GM18907 (cell line): ENCODE results near the gene GALNT16.

Experiments used
- ATAC-seq: cut with Tn5 transposase; IDR thresholded peaks from one replicate; pipeline ENCODE4 v1.9.1; 2021; ENCODE audit warnings: mild to moderate bottlenecking, moderate library complexity; ENCODE audit not compliant: unreplicated experiment

Gene GALNT16

DNA sequence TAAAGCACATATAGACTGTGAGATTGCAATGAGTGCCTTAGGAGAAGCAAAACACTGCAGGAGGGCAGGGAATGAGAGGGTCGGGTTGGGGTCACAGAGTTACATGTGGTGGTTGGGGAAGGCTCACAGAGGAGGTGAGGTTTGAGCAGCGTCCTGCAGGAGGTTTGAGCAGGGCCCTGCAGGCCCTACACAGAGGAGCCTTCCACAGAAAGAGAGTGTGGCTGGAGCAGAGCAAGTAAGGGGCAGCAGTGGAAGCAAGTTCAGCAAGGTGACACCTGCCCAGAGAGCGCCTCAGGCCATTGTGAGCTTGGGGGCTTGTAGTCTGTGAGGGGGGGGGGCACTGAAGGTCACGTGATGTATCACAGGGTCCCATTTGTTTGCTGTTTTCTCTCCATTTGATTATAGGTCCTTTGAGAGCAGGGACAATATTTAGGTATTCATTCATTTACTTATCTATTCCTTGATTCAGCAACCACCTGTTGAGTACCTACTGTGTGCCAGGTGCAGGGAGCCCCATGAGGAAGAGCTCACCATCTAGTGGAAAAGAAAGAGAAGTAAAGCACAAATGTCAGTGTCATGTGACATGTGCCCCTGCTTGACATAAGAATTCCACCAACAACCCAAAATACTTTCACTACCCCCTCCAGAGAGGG is 56.6 kb downstream of the GALNT16 start:
- no peak for ATAC-seq

DNA sequence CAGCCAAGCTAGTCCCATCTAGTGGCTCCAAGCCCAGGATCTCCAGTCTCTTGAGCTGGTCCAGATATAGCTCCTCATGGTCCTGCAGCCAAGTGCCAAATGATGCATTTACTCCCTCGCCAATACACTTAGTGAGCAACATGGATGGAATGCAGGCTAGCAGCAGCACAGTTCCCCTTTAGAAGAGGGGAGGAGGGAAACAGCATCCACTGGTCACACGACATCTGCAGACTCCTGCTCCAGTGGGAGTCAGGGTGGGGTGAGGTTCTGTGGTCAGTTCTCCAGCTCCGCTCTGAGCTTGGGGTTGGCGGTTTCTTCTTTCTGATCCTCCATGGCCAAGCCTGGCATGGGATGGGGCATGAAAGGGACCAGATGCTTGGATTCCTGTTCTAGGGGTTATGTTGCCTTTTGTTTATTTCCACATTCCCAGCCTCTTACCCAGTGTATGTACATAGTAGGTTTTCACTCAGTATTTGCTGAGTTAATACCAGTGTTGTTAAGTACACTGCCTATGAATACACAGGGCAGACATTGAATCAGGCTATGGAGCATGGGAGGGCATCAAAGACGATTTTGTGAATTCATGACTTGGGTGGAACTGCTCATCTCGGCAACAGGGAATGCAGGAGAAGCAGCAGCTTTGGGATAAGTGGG is 57.3 kb downstream of the GALNT16 start:
- ATAC-seq = no peak

DNA sequence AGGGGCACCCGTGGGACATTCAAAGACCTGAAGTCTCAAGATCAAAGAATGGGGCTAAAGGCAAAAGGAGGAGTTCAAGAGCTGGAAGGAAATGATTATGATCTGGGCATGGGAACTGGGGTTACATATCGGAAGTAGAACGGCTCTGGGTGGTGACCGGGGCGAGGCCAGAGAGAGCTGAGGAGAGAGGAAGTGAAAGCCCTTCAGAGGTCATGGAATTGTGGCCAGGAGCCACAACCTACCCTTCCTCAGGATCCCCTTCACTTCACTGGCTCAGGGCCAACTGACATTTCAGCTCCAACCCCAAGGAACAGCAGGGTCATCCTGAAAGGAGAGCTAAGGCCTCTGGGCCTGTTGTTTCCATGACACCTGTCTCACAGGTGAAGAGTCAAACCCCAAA is 57.8 kb downstream of the GALNT16 start:
- no peak for ATAC-seq

DNA sequence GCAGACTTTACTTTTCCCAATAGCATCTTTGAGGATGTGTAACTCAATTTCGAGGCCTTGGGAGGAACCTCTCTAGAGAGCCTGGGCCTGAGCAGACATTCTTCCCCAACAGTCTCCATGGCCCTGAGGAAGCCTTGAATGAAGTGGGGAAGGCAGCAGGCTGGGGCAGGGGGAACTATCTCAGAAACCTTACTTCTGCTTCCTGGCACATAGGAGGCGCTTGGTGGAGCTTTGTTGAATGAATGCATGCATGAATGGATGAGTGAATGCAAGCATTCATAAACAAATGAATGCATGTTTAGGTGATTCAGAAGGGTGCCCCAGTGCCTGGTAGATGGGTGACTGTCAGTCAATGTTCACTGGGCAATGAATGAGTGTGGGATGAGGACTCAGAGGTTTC is 58.3 kb downstream of the GALNT16 start:
- ATAC-seq = no peak

DNA sequence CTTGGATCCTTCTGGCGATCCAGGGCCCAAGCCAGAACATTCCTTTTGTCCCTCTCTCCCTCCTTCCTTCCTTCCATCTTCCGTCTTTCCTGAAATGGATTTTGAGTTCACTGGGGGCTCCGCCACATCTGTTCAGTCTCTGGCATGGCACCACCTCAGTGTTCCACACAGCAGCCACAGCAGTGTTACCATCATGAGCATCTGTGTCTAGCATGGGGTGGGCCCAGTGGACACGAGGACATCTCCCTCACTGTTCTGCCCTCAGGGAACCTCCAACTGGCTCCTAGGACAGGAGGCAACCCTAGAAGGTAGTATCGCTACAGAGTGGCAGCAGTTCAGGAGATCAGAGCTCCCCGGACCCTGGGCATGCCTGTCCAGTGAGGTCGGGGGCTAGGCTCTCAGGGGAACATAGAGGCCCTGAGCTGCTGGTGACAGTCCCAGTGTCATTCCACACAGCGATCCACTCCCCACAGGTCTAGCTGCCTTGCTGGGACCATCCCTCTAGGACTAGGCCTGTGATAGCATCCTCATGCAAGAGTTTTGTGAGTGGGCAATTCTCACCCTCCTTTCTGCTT is 59.0 kb downstream of the GALNT16 start:
- ATAC-seq = no peak

DNA sequence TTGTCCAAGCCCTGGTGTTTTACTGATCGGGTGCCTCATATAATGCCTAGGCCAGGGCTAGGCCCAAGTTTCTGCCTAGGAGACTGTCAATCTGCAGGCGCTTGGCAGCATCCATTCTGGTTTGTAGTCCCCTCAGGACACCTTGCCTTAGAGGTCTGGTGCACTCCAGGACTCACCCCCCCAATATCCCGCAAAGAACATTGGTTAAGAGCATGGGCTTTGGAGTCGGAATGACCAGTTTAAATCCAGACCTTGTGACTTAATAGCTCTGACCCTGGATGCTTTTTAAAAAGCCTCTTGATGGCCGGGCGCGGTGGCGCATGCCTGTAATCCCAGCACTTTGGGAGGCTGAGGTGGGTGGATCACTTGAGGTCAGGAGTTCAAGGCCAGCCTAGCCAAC is 60.0 kb downstream of the GALNT16 start:
- no peak for ATAC-seq

DNA sequence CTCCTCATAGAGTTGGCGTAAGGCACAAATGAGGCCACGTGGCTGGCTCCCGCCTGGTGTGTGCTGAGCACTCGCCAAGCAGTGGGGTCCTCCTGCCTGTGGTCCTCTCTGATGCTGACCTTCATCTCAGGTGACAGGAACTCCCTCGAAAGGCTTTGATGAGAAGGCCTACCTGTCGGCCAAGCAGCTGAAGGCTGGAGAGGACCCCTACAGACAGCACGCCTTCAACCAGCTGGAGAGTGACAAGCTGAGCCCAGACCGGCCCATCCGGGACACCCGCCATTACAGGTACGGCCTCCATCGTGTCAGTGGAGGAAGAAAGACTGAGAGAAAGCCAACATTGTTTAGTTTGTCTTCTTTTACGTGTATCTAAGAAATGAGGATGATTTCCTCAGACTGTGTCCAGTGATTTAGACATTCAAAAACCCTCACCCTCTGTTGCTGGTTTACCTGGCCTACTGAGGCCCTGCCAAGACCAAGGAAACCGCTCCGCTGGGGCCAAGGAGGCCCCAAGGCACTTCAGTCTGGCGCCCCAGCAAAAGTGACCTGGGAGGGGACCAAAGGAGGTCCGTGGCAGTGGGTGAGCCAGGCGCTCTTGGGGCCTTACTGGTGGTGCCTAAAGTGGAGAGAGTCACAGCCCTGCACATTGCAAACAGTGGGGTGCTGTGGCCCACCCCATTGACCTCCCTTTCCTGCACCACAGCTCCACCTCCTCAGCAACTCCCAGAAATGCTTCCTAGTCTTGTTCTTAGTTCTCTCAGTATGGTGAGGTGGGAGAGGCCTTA is 60.8 kb downstream of the GALNT16 start:
- no peak for ATAC-seq

DNA sequence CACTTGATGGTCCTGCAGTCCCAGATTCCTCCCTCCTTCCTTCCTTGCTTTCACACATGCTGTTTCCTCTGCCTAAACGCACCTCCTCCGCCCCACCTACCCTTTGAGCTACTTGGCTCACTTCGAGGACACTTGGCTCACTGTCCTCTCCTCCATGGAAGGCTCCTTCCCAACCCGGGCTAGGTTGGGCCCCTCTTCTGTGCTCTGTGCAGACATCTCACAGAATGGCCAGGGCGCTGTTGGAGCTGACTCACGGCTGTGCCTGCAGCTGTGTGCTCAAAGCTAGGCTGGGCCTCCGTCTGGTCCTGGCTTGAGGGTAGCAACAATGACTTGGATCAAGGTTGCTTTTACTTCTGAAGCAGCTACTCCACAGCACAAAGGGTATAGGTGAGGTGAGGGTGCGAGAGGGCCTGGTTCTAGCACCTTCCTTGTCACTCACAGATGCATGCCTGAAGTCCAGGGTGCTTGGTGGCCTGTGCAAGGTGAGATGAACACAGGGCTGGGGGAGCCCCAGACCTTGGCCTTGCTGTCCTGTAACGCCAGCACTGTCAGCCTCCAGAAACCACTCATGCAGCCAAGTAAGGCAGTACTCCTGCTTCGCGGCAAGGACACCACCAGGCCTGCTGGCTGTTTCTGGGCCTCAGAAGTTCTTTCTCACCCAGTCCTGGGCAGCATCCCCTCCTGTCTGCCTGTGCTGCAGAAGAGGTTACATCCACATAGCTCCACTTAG is 61.8 kb downstream of the GALNT16 start:
- no peak for ATAC-seq

DNA sequence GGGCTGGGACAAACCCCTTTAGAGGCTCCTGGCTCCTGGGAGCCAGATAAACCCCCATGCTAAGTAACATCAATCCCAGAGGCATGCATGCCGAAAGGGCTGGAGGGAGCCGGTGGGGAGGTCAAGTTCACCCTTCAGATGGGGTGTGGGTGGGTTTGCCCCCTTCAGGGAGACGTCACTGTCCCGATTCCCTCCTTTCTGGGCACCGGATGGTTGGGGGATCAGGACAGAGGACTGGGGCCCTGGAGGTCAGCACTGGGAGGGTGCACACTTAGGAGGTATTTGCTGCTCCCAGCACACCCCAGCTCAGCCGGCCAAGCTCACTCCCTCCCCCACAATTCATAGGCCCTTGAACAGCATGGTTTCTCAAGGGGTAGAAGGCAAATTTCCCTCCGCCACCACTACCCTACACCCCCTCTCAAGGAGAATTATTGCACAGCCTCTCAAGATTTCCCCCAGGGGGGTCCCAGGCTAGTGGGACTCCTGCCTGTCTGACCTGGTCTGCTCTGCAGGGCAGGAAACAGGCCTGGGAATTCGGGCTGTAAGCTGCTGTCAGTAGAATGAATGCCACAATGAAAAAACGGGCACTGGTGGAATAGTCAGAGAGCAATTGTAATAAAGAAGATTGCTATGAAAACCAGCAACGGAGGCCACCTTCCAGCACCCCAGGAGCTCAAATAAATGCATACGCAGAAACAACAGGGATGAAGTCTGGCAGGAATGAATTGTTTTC is 63.5 kb downstream of the GALNT16 start:
- no peak for ATAC-seq

DNA sequence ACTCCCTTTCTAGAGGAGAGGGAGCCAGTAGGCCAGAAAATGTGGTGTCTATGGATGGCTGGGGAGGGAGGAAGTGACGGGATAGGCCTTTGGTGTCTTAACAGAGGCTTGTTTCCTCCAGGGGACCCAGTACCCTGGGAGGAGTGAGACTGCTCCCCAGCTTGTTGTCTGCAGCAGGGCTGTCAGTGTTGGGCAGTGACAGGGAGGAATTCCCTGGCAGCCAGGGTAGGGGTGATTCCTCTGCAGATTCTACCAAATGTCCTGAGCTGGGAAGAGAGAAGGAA is 64.0 kb downstream of the GALNT16 start:
- no peak for ATAC-seq

DNA sequence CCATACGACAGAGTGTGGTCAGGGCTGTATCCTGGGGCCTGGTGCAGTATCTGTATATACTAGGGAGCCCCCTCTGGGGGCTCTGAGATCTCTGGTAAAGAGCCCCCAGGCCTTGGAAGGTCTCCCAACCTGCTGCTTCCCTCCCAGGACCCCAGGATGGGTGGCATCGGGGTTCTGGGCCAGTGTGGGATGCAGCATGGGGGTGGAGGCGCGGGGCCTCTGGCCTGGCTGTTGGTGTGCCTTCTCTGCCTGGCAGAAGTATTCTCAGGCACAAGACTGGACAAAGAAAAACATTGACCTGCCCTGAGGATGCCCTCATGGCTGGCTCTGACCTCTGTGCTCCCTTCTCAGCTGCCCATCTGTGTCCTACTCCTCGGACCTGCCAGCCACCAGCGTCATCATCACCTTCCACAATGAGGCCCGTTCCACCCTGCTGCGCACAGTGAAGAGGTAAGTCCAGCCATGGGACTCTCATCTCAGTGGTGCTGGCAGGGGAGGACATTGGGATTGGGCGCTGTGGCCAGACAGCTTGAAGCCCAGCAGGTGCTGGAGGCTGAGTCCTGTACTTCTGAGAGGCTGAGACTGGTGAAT is 64.5 kb downstream of the GALNT16 start:
- ATAC-seq = no peak

DNA sequence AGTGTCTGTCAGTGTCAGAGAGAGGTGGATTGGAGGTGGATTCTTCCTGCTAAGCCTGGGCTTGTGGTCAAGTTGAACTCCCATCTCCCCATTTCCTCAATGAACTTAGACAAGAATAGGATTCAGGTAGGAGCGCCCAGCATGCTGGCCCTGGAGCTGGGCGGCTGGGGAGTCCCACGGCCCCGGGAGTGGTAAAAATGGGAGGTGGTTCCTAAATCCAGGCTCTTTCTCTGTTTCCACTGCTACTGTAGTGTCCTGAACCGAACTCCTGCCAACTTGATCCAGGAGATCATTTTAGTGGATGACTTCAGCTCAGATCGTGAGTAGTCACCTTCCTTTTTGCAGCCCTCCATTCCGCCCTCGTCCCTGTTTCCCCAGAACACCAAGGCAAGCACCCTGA is 65.1 kb downstream of the GALNT16 start:
- no peak for ATAC-seq

DNA sequence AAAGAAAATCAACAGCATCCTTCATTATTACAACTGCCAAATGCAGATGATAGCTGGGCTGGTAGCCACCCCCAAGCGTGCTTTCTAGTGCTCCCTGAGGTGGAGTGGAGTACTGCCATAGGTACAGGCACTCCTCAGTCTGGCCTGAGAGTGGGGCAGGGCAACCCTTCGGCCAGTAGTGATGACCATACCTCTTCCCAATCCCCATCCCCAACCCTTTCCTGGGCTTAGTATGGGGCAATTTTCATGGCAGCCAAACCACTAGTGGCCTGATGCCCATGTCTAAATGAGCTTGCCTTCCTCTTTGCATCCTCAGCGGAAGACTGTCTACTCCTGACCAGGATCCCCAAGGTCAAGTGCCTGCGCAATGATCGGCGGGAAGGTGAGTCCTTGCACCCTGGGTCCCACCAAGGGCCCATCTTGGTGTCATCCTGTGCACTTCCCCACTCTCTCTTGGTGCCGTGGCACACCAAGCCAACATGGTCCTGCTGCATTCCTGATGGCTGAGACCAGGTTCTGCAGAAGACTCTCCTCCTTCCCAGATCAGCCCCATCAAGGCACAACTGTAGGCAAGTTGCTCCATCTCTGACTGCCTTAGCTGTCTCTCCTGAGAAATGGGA is 65.8 kb downstream of the GALNT16 start:
- no peak for ATAC-seq

DNA sequence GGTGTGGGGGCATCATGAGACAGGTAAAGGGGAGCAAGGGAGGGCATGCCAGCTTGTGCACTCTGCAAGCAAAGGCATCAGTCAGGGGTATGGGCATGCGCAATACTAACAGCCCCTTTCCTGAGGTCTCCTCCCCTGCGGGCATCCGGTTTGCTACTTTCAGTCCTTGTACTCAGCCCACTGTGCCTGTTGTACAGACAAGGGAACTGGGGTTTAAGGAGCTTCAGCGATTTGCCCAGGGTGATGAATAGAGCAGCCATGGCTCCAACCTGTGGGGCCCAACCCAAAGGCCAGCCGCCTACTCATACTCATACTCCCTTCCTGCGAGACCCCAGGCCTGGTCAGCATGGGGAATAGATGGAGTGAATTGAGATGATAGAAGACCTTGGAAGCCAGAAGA is 66.7 kb downstream of the GALNT16 start:
- no peak for ATAC-seq

DNA sequence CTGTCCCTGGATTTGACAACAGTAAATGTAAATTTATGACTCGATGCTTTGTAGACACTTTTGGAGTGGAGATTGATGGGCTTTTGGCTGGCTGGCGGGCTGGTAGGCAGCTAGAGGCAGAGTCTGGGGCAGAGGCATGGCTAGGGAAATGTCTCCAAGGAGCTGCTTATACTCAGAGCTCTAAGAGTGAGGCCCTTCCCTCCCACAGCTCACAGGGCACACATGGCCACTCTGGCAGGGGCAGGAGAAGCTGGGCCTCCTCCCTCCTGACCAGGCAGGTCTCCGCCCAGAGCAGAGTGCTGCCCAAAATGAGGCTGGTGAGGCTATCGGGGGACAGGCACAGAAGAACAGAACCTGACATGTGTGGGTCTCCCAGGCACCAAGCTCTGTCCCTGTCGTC is 67.5 kb downstream of the GALNT16 start:
- no peak for ATAC-seq

DNA sequence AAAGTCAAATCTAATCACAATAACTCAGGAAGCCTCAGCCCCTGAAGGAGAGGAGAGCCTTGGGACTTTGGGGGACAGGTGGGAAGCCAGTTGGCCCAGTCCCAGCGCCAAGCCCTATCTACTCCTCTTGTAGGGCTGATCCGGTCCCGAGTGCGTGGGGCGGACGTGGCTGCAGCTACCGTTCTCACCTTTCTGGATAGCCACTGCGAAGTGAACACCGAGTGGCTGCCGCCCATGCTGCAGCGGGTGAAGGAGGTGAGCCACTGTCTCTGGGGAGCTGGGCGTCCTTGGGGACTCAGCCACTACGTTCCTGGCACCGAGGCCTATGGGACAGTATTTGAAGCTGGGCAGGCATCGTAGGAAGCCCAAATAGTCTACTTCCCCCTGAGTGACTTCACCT is 68.4 kb downstream of the GALNT16 start:
- ATAC-seq = no peak

DNA sequence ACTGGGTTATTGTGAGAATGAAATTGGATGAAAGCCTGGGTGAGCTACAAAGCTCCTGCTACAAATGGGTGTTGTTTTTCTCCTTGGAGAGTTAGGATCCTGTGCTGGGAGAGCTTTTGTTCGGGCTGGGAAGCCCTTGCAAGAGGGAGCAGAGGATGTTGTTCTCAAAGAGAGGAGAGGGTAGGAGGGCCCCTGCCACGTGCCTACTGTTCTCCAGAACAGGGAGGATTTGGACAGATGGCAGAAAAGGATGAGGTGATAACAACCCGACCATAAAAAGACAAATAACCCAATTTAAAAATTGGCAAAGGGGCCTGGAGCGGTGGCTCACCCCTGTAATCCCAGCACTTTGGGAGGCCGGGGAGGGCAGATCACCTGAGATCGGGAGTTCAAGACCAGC is 68.8 kb downstream of the GALNT16 start:
- ATAC-seq = no peak

DNA sequence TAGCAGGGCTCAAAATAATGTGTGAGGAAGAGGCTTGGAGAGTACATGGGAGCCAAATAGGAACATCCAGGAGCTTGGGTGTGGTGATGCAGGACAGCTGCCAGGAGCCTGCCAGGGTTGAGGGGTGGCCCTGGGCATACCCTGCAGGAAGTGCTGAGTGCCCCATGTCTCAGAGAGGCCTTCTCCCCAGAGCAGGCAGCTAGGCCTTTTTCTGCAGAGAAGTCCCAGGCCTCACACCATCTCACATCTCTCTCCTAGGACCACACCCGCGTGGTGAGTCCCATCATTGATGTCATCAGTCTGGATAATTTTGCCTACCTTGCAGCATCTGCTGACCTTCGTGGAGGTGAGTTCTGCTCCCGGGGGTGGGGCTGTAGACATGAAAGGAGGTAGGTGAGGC is 71.2 kb downstream of the GALNT16 start:
- no peak for ATAC-seq

DNA sequence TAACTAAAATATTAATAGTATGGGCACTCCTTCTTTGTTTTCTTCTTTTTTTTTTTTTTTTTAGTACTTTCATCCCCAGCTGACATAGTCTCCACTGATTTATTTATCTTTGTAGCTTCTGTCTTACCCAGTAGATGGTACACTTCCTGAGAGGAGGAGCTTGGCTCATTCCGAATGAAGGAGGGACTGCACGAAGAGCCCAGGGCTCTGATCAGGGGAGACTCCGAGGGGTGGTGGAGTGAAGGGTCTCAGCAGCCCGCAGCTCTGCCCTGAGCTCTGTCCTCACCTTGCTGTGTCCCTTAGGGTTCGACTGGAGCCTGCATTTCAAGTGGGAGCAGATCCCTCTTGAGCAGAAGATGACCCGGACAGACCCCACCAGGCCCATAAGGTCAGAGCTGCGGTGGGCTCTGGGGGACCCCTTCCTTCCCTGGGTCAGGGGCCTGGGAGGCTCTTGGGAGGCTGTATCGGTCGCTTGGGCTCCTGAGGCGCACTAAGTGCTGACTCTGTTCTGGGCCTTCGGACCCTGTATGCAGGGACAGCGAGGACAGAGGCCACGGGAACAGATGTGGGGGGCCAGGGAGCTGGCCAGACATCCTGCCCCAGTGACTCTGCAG is 72.9 kb downstream of the GALNT16 start:
- no peak for ATAC-seq
